ENCODE measurements around the gene MCTP2. TPM values are rescaled to one million over a fixed set of nuclear protein-coding genes. Genes with fewer than 3 reads are reported as not detected.

Gene MCTP2
- total and polyA plus RNA-seq, 12 donors, result 0.24 to 8.3 (median 0.89) TPM

DNA sequence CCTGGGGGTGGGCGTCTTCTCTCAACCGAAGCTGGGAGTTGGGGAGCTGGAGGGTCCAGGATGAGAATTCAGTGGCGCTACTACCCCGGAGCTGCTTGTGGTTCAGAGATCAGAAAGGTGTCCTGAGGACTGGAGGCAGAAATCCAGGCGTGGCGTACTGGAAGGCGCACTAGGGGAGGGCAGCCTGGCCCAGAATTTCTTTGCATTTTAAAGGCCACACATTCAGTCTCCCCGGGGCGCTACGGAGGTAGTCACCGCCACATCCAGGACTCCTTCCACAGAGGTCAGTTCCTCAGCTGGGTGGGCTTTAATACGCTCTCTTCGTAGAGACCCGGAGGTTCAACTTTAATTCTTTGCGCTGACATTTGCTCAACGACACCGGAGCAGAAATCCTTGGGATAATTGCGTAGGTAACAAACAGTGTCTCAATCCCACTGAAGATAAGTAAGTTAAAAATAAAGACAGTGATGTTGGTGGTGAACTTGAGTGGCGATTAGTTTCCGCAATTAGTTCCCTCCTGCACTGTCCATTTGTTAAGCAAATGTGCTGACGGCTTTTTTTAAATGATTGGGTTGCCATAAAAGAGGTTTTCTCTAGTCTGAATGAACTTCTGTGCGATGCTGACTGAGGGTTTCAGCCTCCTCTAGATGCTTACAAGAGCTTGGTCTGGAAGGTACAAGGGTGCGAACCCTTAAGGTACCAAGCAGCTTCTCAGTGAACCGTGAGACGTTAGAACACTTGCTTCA, 535 bp downstream of the MCTP2 start:
- ATAC-seq (peak in 4 of 8 donors; percentile 17 to 65 (median 30)), DNase-seq (no peak)
- WGBS, 2 donors, result 6 to 7% methylated on average over 25 of the region's 25 CpGs
- Histone ChIP-seq H3K4me1 (peaks cover 0 to 68% (median 8%) of the 10 kb centered on the region in 9 donors), H3K36me3 (no peaks in the 10 kb centered on the region), H3K27ac (peak overlapping the region in 3 of 10 donors; percentile 20 to 89 (median 33)), H3K27me3 (peaks cover 9 to 70% (median 40%) of the 10 kb centered on the region in 7 donors), H3K9me3 (no peaks in the 10 kb centered on the region), H3K4me3 (peak overlapping the region; percentile 28 to 74 (median 53))
- intact Hi-C loops (cut with DNase I), result no loop called here
- TF ChIP-seq, protein P1, sequence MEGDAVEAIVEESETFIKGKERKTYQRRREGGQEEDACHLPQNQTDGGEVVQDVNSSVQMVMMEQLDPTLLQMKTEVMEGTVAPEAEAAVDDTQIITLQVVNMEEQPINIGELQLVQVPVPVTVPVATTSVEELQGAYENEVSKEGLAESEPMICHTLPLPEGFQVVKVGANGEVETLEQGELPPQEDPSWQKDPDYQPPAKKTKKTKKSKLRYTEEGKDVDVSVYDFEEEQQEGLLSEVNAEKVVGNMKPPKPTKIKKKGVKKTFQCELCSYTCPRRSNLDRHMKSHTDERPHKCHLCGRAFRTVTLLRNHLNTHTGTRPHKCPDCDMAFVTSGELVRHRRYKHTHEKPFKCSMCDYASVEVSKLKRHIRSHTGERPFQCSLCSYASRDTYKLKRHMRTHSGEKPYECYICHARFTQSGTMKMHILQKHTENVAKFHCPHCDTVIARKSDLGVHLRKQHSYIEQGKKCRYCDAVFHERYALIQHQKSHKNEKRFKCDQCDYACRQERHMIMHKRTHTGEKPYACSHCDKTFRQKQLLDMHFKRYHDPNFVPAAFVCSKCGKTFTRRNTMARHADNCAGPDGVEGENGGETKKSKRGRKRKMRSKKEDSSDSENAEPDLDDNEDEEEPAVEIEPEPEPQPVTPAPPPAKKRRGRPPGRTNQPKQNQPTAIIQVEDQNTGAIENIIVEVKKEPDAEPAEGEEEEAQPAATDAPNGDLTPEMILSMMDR (IDR thresholded peaks at IDR 0.05), result no peak

DNA sequence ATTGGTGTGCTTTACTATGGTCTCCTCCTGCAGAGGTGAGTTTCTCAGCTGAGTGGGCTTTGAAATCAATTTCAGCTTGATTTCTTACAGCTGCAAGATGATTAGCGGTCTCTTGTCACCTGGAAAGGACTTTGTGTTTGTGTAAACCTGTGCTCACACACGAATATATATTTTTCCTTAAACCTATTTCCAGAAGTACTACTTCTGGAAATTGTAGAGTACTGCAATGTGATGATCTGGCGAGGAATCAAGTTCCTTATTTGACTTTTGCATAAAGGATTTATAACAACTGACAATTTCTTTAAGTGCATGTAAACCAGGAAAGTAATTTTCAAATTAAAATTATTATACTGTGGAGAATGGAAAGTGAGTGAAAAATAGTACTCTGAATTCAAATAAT, 2.1 kb downstream of the MCTP2 start:
- WGBS, 2 donors, result 58 to 71% methylated on average over 3 of the region's 3 CpGs

DNA sequence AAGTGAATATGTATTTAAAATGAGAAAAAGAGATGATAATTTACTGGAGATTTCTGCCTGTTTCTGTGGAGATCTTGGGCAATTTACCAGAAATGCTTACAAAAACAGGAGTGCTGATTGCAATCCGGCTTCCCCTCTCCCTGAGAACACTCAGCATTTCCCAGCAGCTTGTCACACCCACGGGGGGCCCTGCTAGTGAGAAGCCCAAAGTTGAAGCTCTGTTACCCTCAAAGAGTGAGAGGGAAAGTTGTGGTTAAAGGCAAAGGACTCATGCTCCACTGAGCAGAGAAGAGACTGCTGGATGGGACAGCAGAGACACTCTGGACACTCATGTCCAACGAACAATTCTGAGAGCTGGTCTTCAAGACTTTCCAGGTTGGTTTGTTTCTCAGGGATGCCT, 2.9 kb downstream of the MCTP2 start:
- Histone ChIP-seq H3K4me3 (peak overlapping the region in 1 of 10 donors; percentile 74), H3K27ac (peak overlapping the region in 1 of 10 donors; percentile 41), H3K27me3 (peaks cover 9 to 47% (median 43%) of the 10 kb centered on the region in 7 donors), H3K9me3 (no peaks in the 10 kb centered on the region), H3K4me1 (peaks cover 0 to 68% (median 8%) of the 10 kb centered on the region in 9 donors), H3K36me3 (no peaks in the 10 kb centered on the region)
- WGBS, 2 donors, result 37 to 39% methylated on average over 3 of the region's 3 CpGs
- DNase-seq, result no peak
- ATAC-seq, result no peak
- intact Hi-C loops (cut with DNase I), result no loop called here
- TF ChIP-seq, protein P1 (IDR thresholded peaks at IDR 0.05), result no peak

More for the DNA sequence above, 2.1 kb downstream of the MCTP2 start:
- peaks cover 9 to 56% (median 45%) of the 10 kb centered on the region in 7 donors for H3K27me3 ChIP-seq
- peak overlapping the region in 1 of 10 donors; percentile 74 for H3K4me3 ChIP-seq
- TF ChIP-seq, protein P1 (IDR thresholded peaks at IDR 0.05), result no peak
- peak overlapping the region in 1 of 10 donors; percentile 89 for H3K27ac ChIP-seq
- ATAC-seq, result no peak
- DNase-seq, result no peak
- H3K4me1 ChIP-seq, result peaks cover 0 to 71% (median 8%) of the 10 kb centered on the region in 9 donors
- intact Hi-C loops (cut with DNase I), result no loop called here
- no peaks in the 10 kb centered on the region for H3K9me3 ChIP-seq
- H3K36me3 ChIP-seq, result no peaks in the 10 kb centered on the region

DNA sequence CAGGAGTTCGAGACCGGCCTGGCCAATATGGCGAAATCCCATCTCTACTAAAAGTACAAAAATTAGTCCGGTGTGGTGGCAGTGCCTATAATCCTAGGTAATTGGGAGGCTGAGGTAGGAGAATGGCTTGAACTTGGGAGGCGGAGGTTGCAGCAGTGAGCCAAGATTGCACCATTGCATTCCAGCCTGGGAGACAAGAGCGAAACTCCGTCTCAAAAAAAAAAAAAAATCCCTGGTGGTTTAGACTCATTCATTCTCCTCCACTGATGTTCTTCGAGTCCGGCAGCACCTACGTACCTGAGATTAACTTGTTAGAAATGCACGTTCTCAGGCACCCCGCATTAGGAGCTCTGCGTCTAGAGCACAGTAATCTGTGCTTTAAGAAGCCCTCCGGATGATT, 3.7 kb downstream of the MCTP2 start:
- WGBS, 2 donors, result 94 to 95% methylated on average over 14 of the region's 14 CpGs
- TF ChIP-seq, protein P1 (IDR thresholded peaks at IDR 0.05), result no peak
- H3K4me1 ChIP-seq, result peaks cover 0 to 68% (median 8%) of the 10 kb centered on the region in 9 donors
- ATAC-seq (no peak), DNase-seq (no peak)
- peak overlapping the region in 1 of 10 donors; percentile 74 for H3K4me3 ChIP-seq
- H3K27me3 ChIP-seq, result peaks cover 9 to 40% (median 37%) of the 10 kb centered on the region in 7 donors
- intact Hi-C loops (cut with DNase I), result no loop called here
- H3K36me3 ChIP-seq, result no peaks in the 10 kb centered on the region
- no peaks in the 10 kb centered on the region for H3K9me3 ChIP-seq
- peak overlapping the region in 1 of 10 donors; percentile 1 for H3K27ac ChIP-seq

All from heart right ventricle (tissue), 16 donors.